Erythroblast (primary cell): Measurements from ENCODE around the gene CLEC7A.

Experiments
- GATA1 ChIP-seq: IDR thresholded peaks from 2 replicates; pipeline ENCODE4 v1.6.1; 2011; ENCODE audit warnings: low read depth, mild to moderate bottlenecking, control low read depth, low read length, moderate library complexity
- POLR2A ChIP-seq: IDR thresholded peaks from 2 replicates; pipeline ENCODE4 v1.6.1; 2011; ENCODE audit warnings: mild to moderate bottlenecking, low read length

DNA sequence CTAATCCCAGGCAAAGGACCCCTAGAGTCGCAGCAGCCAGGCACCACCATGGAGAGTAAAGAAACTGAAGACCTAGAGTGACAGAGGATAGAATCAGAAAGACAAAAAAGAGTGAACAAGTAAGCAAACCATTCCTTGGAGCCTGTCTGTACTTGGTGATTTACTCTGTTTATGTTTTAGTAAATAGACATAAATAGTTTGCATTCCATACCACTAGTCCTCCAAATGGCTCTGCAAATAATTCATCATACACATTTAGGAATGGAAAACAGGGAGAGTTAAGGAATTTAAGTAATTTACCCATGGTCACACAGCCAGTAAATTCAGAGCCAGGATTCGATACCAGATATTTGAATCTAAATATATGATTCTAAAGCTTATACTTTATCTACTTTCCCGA lies 39.1 kb upstream of the CLEC7A start:
- TF ChIP-seq POLR2A (no peak), GATA1 (no peak)
